GM12878 (cell line): ENCODE data around the gene TM4SF1. TPM values are rescaled to one million over a fixed set of nuclear protein-coding genes. Genes with fewer than 3 reads are reported as not detected.

ENCODE experiments used
- ATAC-seq: fragments of 200-7000 bp; cut with Tn5 transposase; 3 replicates; pipeline ENCODE4 v1.9.1; 2020; ENCODE audit warnings: mild to moderate bottlenecking, moderate library complexity
- BruUV-seq: library from RNA; stranded (reverse); fragments of 400-500 nt; replicated peaks from 2 replicates; lab custom pipeline; 2021; lab: Mats Ljungman, UMichigan
- CTCF ChIA-PET: fragments of 300-600 bp; sonication (Branson Sonifier 250); formaldehyde crosslinking; extraction: SDS; loops from one replicate; lab custom pipeline; 2021; ENCODE audit warnings: inconsistent platforms; lab: Yijun Ruan, JAX
- POLR2A ChIA-PET: fragments of 350-600 bp; formaldehyde crosslinking; extraction: SDS; loops from one replicate; lab custom pipeline; 2021; ENCODE audit warnings: inconsistent platforms; lab: Charles Lee
- RAD21 ChIA-PET: fragments of 300-600 bp; sonication (Branson Sonifier 250); formaldehyde crosslinking; loops from one replicate; lab custom pipeline; 2023; ENCODE audit warnings: antibody characterized with exemption; ENCODE audit not compliant: unreplicated experiment; lab: Charles Lee
- SMC1A ChIA-PET: fragments of 300-600 bp; sonication (Branson Sonifier 250); formaldehyde crosslinking; loops from one replicate; lab custom pipeline; 2023; ENCODE audit not compliant: unreplicated experiment, uncharacterized antibody; lab: Charles Lee
- DNase-seq: peaks from one replicate; pipeline ENCODE4 v3.0.0-alpha.2; 2011; ENCODE audit warnings: low read depth, low spot score
- FAIRE-seq: peaks from 3 replicates; lab custom pipeline; 2011; peaks lifted over from hg19 to GRCh38; lab: Jason Lieb, UNC
- H2AFZ ChIP-seq: 2 replicates; pipeline ENCODE4 v1.6.0; 2011; ENCODE audit warnings: low read depth, low read length, control low read depth; ENCODE audit not compliant: control insufficient read depth
- H3K27ac ChIP-seq: 2 replicates; pipeline ENCODE4 v1.5.1; 2011; ENCODE audit warnings: control low read depth; ENCODE audit not compliant: control insufficient read depth, insufficient read depth
- H3K27me3 ChIP-seq, 2 experiments: replicated peaks in 1 of 2; 2 replicates each; pipeline versions ENCODE4 v1.6.0 to v1.6.1; 2011; ENCODE audit warnings: low read length in 1 of 2; ENCODE audit not compliant: control insufficient read depth in 2 of 2, insufficient read depth in 2 of 2
- H3K36me3 ChIP-seq, 2 experiments: 2 replicates each; pipeline ENCODE4 v1.5.1; 2011; ENCODE audit warnings: low read length in 1 of 2; ENCODE audit not compliant: control insufficient read depth in 2 of 2, insufficient read depth in 2 of 2
- H3K4me1 ChIP-seq: 2 replicates; pipeline ENCODE4 v1.6.1; 2011; ENCODE audit warnings: mild to moderate bottlenecking, low read length, moderate library complexity, mixed read lengths; ENCODE audit not compliant: control insufficient read depth, insufficient read depth
- H3K4me2 ChIP-seq: 2 replicates; pipeline ENCODE4 v1.6.0; 2011; ENCODE audit warnings: control low read depth; ENCODE audit not compliant: control insufficient read depth, insufficient read depth
- H3K4me3 ChIP-seq: fragments of 200-600 bp; sonication (generic); 2 replicates; pipeline ENCODE4 v1.5.1; 2016
- H3K79me2 ChIP-seq: 2 replicates; pipeline ENCODE4 v1.6.0; 2011; ENCODE audit warnings: low read length; ENCODE audit not compliant: control insufficient read depth, insufficient read depth
- H3K9ac ChIP-seq: 2 replicates; pipeline ENCODE4 v1.8.0; 2011; ENCODE audit warnings: low read length, control low read depth, mixed read lengths; ENCODE audit not compliant: control insufficient read depth, insufficient read depth
- H3K9me3 ChIP-seq: replicated peaks from 3 replicates; pipeline ENCODE4 v1.5.1; 2011; ENCODE audit warnings: mild to moderate bottlenecking, low read length; ENCODE audit not compliant: control insufficient read depth, insufficient read depth
- H4K20me1 ChIP-seq: 2 replicates; pipeline ENCODE4 v1.6.0; 2011; ENCODE audit not compliant: control insufficient read depth, insufficient read depth
- BHLHE40 ChIP-seq, 2 experiments: fragments of 450-650 bp in 1 of 2; IDR thresholded peaks; 2 replicates each; pipeline ENCODE4 v1.6.1; 2011 to 2017; ENCODE audit warnings: low read depth in 2 of 2, borderline replicate concordance in 1 of 2, improper control_type of control experiment in 1 of 2, low read length in 1 of 2, mild to moderate bottlenecking in 1 of 2
- DPF2 ChIP-seq: fragments of 450-650 bp; IDR thresholded peaks from 2 replicates; pipeline ENCODE4 v1.6.1; 2017; ENCODE audit warnings: mild to moderate bottlenecking
- MYC ChIP-seq: IDR thresholded peaks from 2 replicates; pipeline ENCODE4 v1.6.1; 2011; ENCODE audit warnings: mild to moderate bottlenecking, low read length, moderate library complexity, inconsistent platforms; ENCODE audit not compliant: insufficient read depth, insufficient replicate concordance, insufficient read length, severe bottlenecking
- RFX5 ChIP-seq: IDR thresholded peaks from 2 replicates; pipeline ENCODE4 v1.6.1; 2011; ENCODE audit warnings: low read depth, low read length, improper control_type of control experiment
- SMC3 ChIP-seq: IDR thresholded peaks from 2 replicates; pipeline ENCODE4 v1.6.1; 2011; ENCODE audit warnings: low read length, improper control_type of control experiment, borderline replicate concordance
- TCF3 ChIP-seq: IDR thresholded peaks from 2 replicates; pipeline ENCODE4 v1.6.1; 2012; ENCODE audit warnings: low read depth, mild to moderate bottlenecking, low read length, borderline replicate concordance; ENCODE audit not compliant: insufficient read depth
- WGBS: methylation state at CpG from one replicate; pipeline ENCODE4 v1.1.6; 2016; ENCODE audit warnings: low lambda C conversion rate; ENCODE audit not compliant: insufficient replicate concordance, insufficient coverage; ENCODE audit errors: missing lambda C conversion rate; 5-methylcytosine and 5-hydroxymethylcytosine counted together
- in situ Hi-C: fragments of 300-500 bp; cut with MboI; formaldehyde crosslinking; loops from 9 replicates; pipeline ENCODE4 v1.14.3; 2018; ENCODE audit warnings: mixed read lengths
- intact Hi-C: fragments of 100-400 bp; cut with micrococcal nuclease; formaldehyde crosslinking; loops from one replicate; pipeline ENCODE4 v1.14.2; 2022; ENCODE audit not compliant: unreplicated experiment
- polyA plus RNA-seq, 11 experiments: library from polyadenylated mRNA; depleted of rRNA in 4 of 11; unstranded in 6 of 11; stranded (reverse) in 5 of 11; fragments of >200 nt; fragmentation: Nextera tagmentation in 4 of 11; fragmentation: Illumina TruSeq in 1 of 11; extraction: Ambion mirVana in 4 of 11; extraction: Trizol in 1 of 11; gene quantifications; 1 replicate in 1 of 11; 2 replicates in 10 of 11; pipeline versions ENCODE4 v1.2.1 to v1.2.3, GENCODE V29; 2011 to 2016; ENCODE audit warnings: inconsistent platforms in 2 of 11, missing spikeins in 2 of 11, low read depth in 1 of 11
- total RNA-seq, 4 experiments: library from RNA; depleted of rRNA in 3 of 4; stranded (reverse); fragments of >200 nt in 3 of 4; fragmentation: Illumina TruSeq in 1 of 4; extraction: Trizol in 1 of 4; gene quantifications; 2 replicates each; pipeline versions ENCODE4 v1.2.1 to v1.2.3, GENCODE V29; 2013 to 2021
- TF ChIP-seq, protein P1 (sequence below): fragments of 450-650 bp; IDR thresholded peaks from 2 replicates; pipeline ENCODE4 v1.6.1; 2018; ENCODE audit warnings: mild to moderate bottlenecking, low read depth, moderate library complexity; ENCODE audit not compliant: partially characterized antibody

Gene TM4SF1
- total and polyA plus RNA-seq, 10 of the 15 experiments (the other 5 are each of a cell fraction or from before 2014, with no cell fraction given), result 0.05 to 1.2 TPM; not detected in 8

GRCh38 chr3:149331396-149331795 lies 46.1 kb downstream of the TM4SF1 start:
- Histone ChIP-seq H3K27ac (no peak overlapping the region), H3K36me3 (no peaks in the 10 kb centered on the region), H3K4me1 (no peaks in the 10 kb centered on the region), H3K4me3 (no peak overlapping the region), H3K79me2 (no peaks in the 10 kb centered on the region), H3K27me3 (no peaks in the 10 kb centered on the region; a peak in 3 of 4 replicates), H3K9me3 (no peaks in the 10 kb centered on the region), H3K9ac (no peak overlapping the region), H2AFZ (no peak overlapping the region), H3K4me2 (no peak overlapping the region), H4K20me1 (no peaks in the 10 kb centered on the region)
- SMC1A ChIA-PET, result interaction anchor here (1.1 kb wide), 1 partner anchor 41 kb away, joined by 3 read pairs; no protein-coding TSS in a partner anchor
- RAD21 ChIA-PET, result no interaction called here
- CTCF ChIA-PET, result interaction anchor here (1.2 to 1.6 kb wide), 2 partner anchors 23 to 142 kb away, joined by 4 read pairs; no protein-coding TSS in a partner anchor
- no peak for FAIRE-seq
- POLR2A ChIA-PET, result no interaction called here
- TF ChIP-seq, protein P1, sequence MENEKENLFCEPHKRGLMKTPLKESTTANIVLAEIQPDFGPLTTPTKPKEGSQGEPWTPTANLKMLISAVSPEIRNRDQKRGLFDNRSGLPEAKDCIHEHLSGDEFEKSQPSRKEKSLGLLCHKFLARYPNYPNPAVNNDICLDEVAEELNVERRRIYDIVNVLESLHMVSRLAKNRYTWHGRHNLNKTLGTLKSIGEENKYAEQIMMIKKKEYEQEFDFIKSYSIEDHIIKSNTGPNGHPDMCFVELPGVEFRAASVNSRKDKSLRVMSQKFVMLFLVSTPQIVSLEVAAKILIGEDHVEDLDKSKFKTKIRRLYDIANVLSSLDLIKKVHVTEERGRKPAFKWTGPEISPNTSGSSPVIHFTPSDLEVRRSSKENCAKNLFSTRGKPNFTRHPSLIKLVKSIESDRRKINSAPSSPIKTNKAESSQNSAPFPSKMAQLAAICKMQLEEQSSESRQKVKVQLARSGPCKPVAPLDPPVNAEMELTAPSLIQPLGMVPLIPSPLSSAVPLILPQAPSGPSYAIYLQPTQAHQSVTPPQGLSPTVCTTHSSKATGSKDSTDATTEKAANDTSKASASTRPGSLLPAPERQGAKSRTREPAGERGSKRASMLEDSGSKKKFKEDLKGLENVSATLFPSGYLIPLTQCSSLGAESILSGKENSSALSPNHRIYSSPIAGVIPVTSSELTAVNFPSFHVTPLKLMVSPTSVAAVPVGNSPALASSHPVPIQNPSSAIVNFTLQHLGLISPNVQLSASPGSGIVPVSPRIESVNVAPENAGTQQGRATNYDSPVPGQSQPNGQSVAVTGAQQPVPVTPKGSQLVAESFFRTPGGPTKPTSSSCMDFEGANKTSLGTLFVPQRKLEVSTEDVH, result no peak
- TF ChIP-seq BHLHE40 (IDR thresholded peaks at IDR 0.05; ENCODE audit: borderline replicate concordance in 1 of 2, low read depth in 2 of 2, low read length in 1 of 2) (no peak), RFX5 (no peak), DPF2 (no peak), MYC (no peak), TCF3 (no peak), SMC3 (no peak)
- no TSS peak for BruUV-seq
- no peak for ATAC-seq
- intact Hi-C loops, result loop anchor here (5.0 kb wide), 1 partner anchor 374 kb away; no protein-coding TSS in a partner anchor
- 25% methylated on average over 2 of the region's 2 CpGs for WGBS
- no peak for DNase-seq
- in situ Hi-C loops, result no loop called here
